ENCODE data around the gene PEX11A.

Gene PEX11A

DNA sequence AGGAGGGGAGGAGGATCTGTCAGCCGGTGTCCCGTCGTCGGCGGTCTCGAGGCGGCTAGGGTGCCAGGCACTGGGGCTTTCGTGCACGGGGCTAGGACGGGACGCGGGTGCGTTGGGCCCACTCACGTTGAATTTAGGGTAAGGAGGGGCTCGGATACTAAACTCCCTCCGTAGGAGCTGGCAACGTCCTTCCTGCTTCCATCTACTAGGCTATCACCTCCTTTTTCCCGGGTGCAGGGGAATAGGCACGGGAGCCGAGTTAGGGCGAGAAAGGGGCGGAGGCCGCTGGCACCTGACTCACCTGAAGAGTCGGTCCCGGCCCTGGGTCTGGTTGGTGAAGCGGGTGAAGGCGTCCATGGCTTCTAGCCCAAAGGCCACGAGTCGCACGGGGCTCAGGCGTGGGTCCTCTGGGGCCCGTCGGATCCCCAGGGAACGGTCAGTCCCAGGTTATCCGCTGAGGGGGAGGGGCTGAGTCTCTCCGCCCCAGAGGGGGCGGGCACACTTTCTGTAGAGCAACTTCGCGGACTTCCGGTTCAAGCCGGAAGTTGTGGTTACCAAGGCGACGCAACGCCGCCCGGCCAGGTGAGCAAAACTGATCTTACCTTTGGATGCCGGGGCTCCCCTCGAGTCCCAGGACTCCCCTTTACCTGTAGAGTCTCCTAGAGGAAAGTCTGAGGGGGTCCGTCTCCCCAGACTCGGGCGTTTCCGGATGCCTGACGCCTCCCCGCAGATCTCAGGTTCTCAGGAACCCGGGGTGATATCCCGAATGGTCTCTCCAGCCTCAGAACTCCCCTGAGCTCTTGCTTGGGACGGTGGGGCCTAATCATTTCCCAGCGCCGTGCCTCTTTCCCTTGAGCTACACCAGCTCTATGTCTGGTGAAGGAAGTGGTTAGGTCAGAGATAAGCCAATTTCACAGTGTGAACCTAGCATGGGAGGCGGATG, at the start of gene PEX11A, which contains the start of gene WDR93 (continued):
- no peak for TF ChIP-seq TSHZ1 (tag by site-specific recombination; IDR thresholded peaks at IDR 0.05; ENCODE audit: borderline replicate concordance)
- no peak for TF ChIP-seq MEIS1 (CRISPR knock-in tag; IDR thresholded peaks at IDR 0.05; ENCODE audit: borderline replicate concordance)
- TF ChIP-seq ZNF529 (tag by site-specific recombination; IDR thresholded peaks at IDR 0.05; ENCODE audit: insufficient replicate concordance): no peak
- no peak for TF ChIP-seq ZNF214 (tag by site-specific recombination; IDR thresholded peaks at IDR 0.05; ENCODE audit: borderline replicate concordance)
- peak; percentile 58; the same call in 1 of the 2 replicates for TF ChIP-seq ZNF629 (tag by site-specific recombination; IDR thresholded peaks at IDR 0.05)
- TF ChIP-seq ZNF544 (tag by site-specific recombination; IDR thresholded peaks at IDR 0.05): no peak
- TF ChIP-seq ZNF24 (tag by site-specific recombination; IDR thresholded peaks at IDR 0.05): peak; percentile 61; the same call in 1 of the 2 replicates
- TF ChIP-seq, protein P1, sequence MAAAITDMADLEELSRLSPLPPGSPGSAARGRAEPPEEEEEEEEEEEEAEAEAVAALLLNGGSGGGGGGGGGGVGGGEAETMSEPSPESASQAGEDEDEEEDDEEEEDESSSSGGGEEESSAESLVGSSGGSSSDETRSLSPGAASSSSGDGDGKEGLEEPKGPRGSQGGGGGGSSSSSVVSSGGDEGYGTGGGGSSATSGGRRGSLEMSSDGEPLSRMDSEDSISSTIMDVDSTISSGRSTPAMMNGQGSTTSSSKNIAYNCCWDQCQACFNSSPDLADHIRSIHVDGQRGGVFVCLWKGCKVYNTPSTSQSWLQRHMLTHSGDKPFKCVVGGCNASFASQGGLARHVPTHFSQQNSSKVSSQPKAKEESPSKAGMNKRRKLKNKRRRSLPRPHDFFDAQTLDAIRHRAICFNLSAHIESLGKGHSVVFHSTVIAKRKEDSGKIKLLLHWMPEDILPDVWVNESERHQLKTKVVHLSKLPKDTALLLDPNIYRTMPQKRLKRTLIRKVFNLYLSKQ (tag by site-specific recombination; IDR thresholded peaks at IDR 0.05; ENCODE audit: borderline replicate concordance): no peak
- TF ChIP-seq SP7 (tag by site-specific recombination; IDR thresholded peaks at IDR 0.05): peak; percentile 70
- TF ChIP-seq ZBTB44 (tag by site-specific recombination; IDR thresholded peaks at IDR 0.05): no peak
- no peak for TF ChIP-seq GFI1B (tag by site-specific recombination; IDR thresholded peaks at IDR 0.05)
- peak; percentile 51; the same call in 1 of the 2 replicates for TF ChIP-seq GLIS2 (tag by site-specific recombination; IDR thresholded peaks at IDR 0.05)
- no peak for TF ChIP-seq ZNF645 (tag by site-specific recombination; IDR thresholded peaks at IDR 0.05)
- TF ChIP-seq SALL2 (tag by site-specific recombination; IDR thresholded peaks at IDR 0.05; ENCODE audit: borderline replicate concordance): no peak
- TF ChIP-seq ZNF677 (tag by site-specific recombination; IDR thresholded peaks at IDR 0.05): no peak
- 0 out of 2 replicates have a peak, but pooled peaks have one; percentile 22 for TF ChIP-seq ZNF239 (tag by site-specific recombination; IDR thresholded peaks at IDR 0.05)
- TF ChIP-seq, protein P2, sequence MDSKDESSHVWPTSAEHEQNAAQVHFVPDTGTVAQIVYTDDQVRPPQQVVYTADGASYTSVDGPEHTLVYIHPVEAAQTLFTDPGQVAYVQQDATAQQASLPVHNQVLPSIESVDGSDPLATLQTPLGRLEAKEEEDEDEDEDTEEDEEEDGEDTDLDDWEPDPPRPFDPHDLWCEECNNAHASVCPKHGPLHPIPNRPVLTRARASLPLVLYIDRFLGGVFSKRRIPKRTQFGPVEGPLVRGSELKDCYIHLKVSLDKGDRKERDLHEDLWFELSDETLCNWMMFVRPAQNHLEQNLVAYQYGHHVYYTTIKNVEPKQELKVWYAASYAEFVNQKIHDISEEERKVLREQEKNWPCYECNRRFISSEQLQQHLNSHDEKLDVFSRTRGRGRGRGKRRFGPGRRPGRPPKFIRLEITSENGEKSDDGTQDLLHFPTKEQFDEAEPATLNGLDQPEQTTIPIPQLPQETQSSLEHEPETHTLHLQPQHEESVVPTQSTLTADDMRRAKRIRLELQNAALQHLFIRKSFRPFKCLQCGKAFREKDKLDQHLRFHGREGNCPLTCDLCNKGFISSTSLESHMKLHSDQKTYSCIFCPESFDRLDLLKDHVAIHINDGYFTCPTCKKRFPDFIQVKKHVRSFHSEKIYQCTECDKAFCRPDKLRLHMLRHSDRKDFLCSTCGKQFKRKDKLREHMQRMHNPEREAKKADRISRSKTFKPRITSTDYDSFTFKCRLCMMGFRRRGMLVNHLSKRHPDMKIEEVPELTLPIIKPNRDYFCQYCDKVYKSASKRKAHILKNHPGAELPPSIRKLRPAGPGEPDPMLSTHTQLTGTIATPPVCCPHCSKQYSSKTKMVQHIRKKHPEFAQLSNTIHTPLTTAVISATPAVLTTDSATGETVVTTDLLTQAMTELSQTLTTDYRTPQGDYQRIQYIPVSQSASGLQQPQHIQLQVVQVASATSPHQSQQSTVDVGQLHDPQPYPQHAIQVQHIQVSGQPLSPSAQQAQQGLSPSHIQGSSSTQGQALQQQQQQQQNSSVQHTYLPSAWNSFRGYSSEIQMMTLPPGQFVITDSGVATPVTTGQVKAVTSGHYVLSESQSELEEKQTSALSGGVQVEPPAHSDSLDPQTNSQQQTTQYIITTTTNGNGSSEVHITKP (tag by site-specific recombination; IDR thresholded peaks at IDR 0.05): peak; percentile 86
- peak; percentile 55; the same call in 1 of the 2 replicates for TF ChIP-seq ZSCAN30 (tag by site-specific recombination; IDR thresholded peaks at IDR 0.05)
- TF ChIP-seq, protein P3, sequence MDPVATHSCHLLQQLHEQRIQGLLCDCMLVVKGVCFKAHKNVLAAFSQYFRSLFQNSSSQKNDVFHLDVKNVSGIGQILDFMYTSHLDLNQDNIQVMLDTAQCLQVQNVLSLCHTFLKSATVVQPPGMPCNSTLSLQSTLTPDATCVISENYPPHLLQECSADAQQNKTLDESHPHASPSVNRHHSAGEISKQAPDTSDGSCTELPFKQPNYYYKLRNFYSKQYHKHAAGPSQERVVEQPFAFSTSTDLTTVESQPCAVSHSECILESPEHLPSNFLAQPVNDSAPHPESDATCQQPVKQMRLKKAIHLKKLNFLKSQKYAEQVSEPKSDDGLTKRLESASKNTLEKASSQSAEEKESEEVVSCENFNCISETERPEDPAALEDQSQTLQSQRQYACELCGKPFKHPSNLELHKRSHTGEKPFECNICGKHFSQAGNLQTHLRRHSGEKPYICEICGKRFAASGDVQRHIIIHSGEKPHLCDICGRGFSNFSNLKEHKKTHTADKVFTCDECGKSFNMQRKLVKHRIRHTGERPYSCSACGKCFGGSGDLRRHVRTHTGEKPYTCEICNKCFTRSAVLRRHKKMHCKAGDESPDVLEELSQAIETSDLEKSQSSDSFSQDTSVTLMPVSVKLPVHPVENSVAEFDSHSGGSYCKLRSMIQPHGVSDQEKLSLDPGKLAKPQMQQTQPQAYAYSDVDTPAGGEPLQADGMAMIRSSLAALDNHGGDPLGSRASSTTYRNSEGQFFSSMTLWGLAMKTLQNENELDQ (tag by site-specific recombination; IDR thresholded peaks at IDR 0.05; ENCODE audit: low read depth): no peak
- peak; percentile 96 for TF ChIP-seq ZNF777 (tag by site-specific recombination; IDR thresholded peaks at IDR 0.05; ENCODE audit: borderline replicate concordance)
- no peak for TF ChIP-seq ZNF37A (tag by site-specific recombination; IDR thresholded peaks at IDR 0.05)
- TF ChIP-seq ZNF114 (tag by site-specific recombination; IDR thresholded peaks at IDR 0.05): no peak
- no peak for TF ChIP-seq GLI4 (tag by site-specific recombination; IDR thresholded peaks at IDR 0.05)
- peak; percentile 65; the same call in 1 of the 2 replicates for TF ChIP-seq ZNF10 (tag by site-specific recombination; IDR thresholded peaks at IDR 0.05)

Measured in HEK293 (cell line).